IPS-20b (cell line): ENCODE results near the gene LAMC1.

ENCODE experiments used
- H3K27ac ChIP-seq: one replicate; pipeline ENCODE4 v1.5.1; 2013; ENCODE audit warnings: low read length
- H3K27me3 ChIP-seq: 2 replicates; pipeline ENCODE4 v1.6.1; 2013; ENCODE audit warnings: mild to moderate bottlenecking, low read length, inconsistent platforms; ENCODE audit not compliant: insufficient read depth
- H3K36me3 ChIP-seq: 2 replicates; pipeline ENCODE4 v1.6.1; 2013; ENCODE audit warnings: low read depth, mild to moderate bottlenecking, inconsistent platforms, low read length, moderate library complexity; ENCODE audit not compliant: insufficient read depth
- H3K4me1 ChIP-seq: 2 replicates; pipeline ENCODE4 v1.6.1; 2013; ENCODE audit warnings: mild to moderate bottlenecking, control low read depth, inconsistent platforms, low read length, moderate library complexity; ENCODE audit not compliant: insufficient read depth
- H3K4me3 ChIP-seq: 2 replicates; pipeline ENCODE4 v1.5.1; 2013; ENCODE audit warnings: mild to moderate bottlenecking, low read length, inconsistent platforms
- H3K9ac ChIP-seq: 2 replicates; pipeline ENCODE4 v1.6.1; 2013; ENCODE audit warnings: low read depth, mild to moderate bottlenecking, inconsistent platforms, low read length, moderate library complexity
- H3K9me3 ChIP-seq: 2 replicates; pipeline ENCODE4 v1.6.1; 2013; ENCODE audit warnings: mild to moderate bottlenecking, low read depth, low read length, inconsistent platforms; ENCODE audit not compliant: insufficient read depth

The LAMC1 gene

DNA sequence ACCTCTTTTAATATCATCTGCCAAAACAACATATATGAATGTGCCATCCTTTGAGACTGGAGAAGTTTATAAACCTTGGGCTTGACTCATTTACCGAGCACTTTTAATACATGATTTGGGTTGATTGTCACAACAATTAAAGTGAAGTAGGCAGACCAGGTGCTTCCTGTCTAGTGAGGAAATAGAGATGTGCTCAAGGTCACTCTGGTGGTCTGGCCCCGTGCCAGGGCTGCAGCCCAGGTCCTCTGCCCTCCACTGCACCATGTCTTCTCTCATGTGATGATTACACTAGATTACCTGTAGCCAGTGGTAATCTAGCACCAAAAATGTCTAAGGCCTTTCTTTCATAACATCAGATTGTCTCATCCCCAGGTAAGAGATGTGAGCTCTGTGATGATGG, 101.0 kb downstream of the LAMC1 start:
- Histone ChIP-seq H3K4me1 (no peaks in the 10 kb centered on the region), H3K36me3 (peaks cover 79% of the 10 kb centered on the region), H3K4me3 (no peak overlapping the region), H3K9ac (no peak overlapping the region), H3K9me3 (no peaks in the 10 kb centered on the region), H3K27me3 (no peaks in the 10 kb centered on the region), H3K27ac (no peak overlapping the region)

DNA sequence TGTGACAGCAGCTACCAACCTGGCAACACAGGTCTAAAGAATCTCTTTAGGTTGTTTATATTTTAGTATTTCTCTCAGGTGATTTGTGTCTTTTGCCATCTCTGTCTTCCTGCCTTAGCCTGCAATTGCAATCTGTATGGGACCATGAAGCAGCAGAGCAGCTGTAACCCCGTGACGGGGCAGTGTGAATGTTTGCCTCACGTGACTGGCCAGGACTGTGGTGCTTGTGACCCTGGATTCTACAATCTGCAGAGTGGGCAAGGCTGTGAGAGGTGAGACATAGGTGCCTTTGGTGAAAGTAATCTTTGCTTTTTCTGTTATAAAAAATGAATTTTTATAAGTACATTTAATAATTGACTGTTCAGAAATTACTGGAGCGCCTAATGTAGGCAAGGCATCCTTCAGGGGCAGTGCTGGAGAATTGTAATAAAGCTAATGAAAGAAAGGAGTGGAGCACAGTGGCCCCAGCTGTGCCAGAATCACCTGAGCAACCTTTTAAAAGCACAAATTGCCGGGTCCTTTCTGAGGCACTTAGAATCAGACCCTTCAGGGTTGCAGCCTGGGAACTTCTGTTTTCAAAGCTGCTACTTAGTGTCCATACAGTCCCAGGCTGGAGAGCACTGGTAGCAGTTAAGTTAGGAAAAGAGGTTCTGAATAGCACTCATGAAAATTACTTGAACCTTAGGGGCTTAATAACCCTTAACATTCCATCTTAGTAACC, 102.2 kb downstream of the LAMC1 start:
- H3K9ac ChIP-seq = no peak overlapping the region
- H3K4me3 ChIP-seq = no peak overlapping the region
- no peaks in the 10 kb centered on the region for H3K27me3 ChIP-seq
- H3K36me3 ChIP-seq = peaks cover 85% of the 10 kb centered on the region
- no peaks in the 10 kb centered on the region for H3K4me1 ChIP-seq
- no peaks in the 10 kb centered on the region for H3K9me3 ChIP-seq
- H3K27ac ChIP-seq = no peak overlapping the region

DNA sequence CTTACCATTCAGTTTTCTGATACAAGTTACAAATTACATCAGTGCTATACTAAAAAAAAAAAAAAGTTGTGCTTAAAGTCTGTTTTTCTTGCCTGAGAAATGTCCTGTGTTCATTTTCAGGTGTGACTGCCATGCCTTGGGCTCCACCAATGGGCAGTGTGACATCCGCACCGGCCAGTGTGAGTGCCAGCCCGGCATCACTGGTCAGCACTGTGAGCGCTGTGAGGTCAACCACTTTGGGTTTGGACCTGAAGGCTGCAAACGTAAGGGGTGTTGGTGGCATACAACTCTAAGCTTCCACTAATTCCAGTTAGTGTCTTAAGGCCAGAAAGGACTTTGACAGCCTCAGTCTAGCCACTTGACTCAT, 102.8 kb downstream of the LAMC1 start:
- Histone ChIP-seq H3K36me3 (peaks cover 89% of the 10 kb centered on the region), H3K4me3 (no peak overlapping the region), H3K9ac (no peak overlapping the region)

DNA sequence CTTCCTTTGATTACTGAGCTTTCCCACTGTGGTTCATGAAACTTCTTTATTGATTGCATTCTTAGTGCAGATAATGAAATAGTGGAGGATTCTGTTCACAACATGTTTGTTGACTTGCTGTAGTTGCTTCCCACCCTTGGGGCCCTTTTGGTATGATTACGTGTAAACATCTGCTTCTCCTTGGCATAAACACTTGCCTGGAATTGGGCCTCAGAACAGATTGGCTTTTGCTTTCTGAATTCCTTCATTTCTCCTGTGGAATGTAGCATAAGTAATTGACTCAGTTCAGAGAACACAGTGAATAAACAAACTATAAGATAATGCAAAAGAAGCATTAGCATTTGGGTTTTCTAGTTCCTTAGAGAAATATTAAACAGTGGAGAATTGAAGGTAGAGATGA, 103.3 kb downstream of the LAMC1 start:
- Histone ChIP-seq H3K36me3 (peaks cover 90% of the 10 kb centered on the region), H3K9ac (no peak overlapping the region), H3K27me3 (no peaks in the 10 kb centered on the region), H3K9me3 (no peaks in the 10 kb centered on the region), H3K27ac (no peak overlapping the region), H3K4me1 (no peaks in the 10 kb centered on the region), H3K4me3 (no peak overlapping the region)

More for the DNA sequence above, 102.8 kb downstream of the LAMC1 start:
- H3K4me1 ChIP-seq = no peaks in the 10 kb centered on the region
- H3K9me3 ChIP-seq = no peaks in the 10 kb centered on the region
- no peak overlapping the region for H3K27ac ChIP-seq
- no peaks in the 10 kb centered on the region for H3K27me3 ChIP-seq

DNA sequence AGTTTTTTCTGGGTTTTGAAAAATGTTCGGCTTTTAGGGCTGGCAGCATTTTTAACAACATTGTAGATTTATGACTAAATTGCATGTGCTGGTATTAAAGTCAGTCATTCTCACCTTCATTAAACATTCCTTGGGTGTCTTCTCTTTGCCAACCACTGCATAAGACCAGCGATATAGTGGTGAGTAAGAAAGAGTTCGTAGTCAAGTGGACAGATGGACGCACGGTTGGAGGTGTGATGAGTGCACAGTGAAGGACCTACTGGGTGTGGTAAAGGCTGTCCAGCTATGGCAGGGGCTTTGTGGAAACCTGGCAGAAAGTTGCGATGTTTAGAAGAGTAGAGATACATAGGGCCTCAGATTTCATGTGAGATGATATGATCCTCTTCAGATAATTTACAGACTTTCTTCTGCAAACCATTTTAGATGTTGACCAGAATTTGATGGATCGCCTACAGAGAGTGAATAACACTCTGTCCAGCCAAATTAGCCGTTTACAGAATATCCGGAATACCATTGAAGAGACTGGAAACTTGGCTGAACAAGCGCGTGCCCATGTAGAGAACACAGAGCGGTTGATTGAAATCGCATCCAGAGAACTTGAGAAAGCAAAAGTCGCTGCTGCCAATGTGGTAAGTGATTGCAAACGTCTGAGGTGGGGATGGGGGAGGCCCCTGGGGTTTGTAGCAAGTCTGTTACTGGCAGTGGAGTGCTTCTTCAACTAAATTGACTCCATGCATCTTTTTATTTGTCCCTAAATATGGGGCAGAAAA, 106.9 kb downstream of the LAMC1 start:
- H3K27me3 ChIP-seq = no peaks in the 10 kb centered on the region
- no peaks in the 10 kb centered on the region for H3K4me1 ChIP-seq
- H3K36me3 ChIP-seq = peaks cover 89% of the 10 kb centered on the region
- H3K27ac ChIP-seq = no peak overlapping the region
- no peak overlapping the region for H3K9ac ChIP-seq
- H3K4me3 ChIP-seq = no peak overlapping the region
- no peaks in the 10 kb centered on the region for H3K9me3 ChIP-seq

DNA sequence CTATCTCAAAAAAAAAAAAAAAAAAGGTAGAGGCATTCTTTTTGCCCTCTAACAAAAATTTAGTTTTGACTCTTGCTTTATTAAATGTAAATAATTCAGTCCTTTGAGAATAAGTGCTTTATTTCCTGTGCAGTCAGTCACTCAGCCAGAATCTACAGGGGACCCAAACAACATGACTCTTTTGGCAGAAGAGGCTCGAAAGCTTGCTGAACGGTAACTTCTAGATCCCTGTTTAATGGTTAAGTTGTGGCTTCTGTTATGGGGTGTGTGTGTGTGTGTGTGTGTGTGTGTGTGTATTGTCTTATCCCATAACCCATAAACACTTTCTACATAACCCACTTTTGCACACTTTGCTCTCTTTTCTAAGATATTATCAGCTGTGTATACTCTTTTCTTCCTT, 107.9 kb downstream of the LAMC1 start:
- no peak overlapping the region for H3K27ac ChIP-seq
- H3K36me3 ChIP-seq = peaks cover 89% of the 10 kb centered on the region
- no peaks in the 10 kb centered on the region for H3K4me1 ChIP-seq
- no peaks in the 10 kb centered on the region for H3K9me3 ChIP-seq
- no peak overlapping the region for H3K4me3 ChIP-seq
- no peaks in the 10 kb centered on the region for H3K27me3 ChIP-seq
- no peak overlapping the region for H3K9ac ChIP-seq

DNA sequence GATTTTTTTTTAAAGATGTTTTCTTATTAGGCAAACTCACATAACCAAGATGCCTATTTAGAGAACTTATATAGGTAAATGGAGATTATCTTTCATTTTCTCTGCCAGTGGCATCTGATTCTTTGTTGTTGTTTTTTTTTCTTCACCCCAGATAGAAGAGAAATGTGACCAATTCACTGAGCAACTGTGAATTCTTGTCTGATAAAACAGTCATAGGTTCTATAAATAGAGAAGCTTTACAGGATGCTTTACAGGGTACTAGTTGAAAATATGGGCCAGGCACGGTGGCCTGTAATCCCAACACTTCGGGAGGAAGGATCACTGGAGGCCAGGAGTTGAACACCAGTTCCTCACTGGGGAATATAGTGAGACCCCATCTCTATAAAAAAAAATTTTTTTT, 112.1 kb downstream of the LAMC1 start:
- H3K27ac ChIP-seq = no peak overlapping the region

DNA sequence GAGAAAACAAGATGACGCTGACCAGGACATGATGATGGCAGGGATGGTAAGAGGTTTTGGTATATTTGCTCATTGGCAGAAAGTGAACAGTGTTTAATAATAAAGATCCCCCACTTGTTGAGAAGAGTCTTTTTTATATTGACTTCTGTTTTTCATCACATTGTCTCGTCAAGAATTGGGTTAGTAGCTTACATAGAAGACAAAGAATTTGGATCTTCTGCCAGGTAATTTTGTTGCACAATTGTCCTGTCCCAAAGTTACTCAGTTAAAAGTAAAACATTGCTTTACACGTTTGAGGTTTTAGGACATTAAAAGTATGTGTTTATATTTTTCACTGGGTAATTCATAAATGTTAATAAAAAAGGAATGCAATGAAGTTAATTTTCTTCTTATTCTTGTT, 114.6 kb downstream of the LAMC1 start:
- Histone ChIP-seq H3K4me3 (no peak overlapping the region), H3K4me1 (no peaks in the 10 kb centered on the region), H3K9ac (no peak overlapping the region), H3K36me3 (peaks cover 84% of the 10 kb centered on the region), H3K27me3 (no peaks in the 10 kb centered on the region), H3K9me3 (no peaks in the 10 kb centered on the region), H3K27ac (no peak overlapping the region)

More for the DNA sequence above, 112.1 kb downstream of the LAMC1 start:
- no peak overlapping the region for H3K9ac ChIP-seq
- no peaks in the 10 kb centered on the region for H3K27me3 ChIP-seq
- no peaks in the 10 kb centered on the region for H3K4me1 ChIP-seq
- no peak overlapping the region for H3K4me3 ChIP-seq
- no peaks in the 10 kb centered on the region for H3K9me3 ChIP-seq
- peaks cover 81% of the 10 kb centered on the region for H3K36me3 ChIP-seq

DNA sequence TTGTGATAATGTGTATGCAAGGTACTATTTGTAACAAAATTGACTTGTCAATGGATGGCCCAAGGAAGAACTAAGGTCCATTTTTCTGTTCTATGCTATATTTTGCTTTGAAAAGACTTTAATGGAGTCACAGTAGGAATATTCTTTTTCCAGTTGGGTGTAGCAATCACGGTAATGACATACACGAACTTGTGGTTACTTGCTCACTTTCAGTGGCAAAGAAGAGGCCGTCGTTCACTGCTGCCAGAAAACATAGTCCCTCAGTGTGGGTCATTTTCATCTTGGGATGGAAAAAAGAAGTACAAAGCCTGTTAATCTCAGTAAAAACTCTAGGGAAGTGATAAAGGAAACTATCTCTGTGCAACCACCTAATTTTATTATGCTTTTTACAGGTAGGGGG, 115.1 kb downstream of the LAMC1 start:
- no peak overlapping the region for H3K9ac ChIP-seq

DNA sequence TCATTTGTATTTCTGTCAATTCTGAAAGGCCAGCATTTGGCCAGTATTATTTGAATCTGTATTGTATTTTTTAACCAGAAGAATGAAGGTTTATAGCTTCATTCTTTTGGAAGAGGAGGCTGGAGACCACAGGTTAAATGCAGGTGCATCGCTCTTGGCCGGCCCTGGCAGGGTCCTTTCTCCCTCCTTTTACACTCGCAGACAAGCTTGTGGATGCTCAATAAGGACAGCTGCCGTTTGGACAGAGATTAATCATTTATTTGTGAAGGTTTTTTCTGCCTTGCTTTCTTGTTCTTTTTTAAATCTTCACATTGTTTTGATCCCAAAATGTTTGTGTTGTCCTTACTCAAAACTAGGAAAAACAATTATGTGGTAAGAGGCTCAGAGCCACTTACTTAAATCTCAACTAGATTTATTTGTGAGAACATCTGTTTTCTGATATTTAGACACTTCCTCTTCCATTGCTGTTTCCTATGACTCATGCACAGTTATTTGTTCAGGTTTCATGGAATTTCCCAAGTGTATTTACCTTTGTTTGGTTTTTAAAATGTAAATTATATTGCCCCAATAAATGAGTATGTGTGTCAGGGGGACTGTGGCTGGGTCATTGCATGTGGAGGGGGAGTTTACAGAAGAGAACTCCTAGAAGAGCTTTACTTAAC, 116.2 kb downstream of the LAMC1 start:
- H3K4me3 ChIP-seq = no peak overlapping the region
- H3K4me1 ChIP-seq = no peaks in the 10 kb centered on the region
- no peaks in the 10 kb centered on the region for H3K27me3 ChIP-seq
- no peaks in the 10 kb centered on the region for H3K9me3 ChIP-seq
- peaks cover 85% of the 10 kb centered on the region for H3K36me3 ChIP-seq
- H3K27ac ChIP-seq = no peak overlapping the region
- no peak overlapping the region for H3K9ac ChIP-seq

More for the DNA sequence above, 115.1 kb downstream of the LAMC1 start:
- Histone ChIP-seq H3K36me3 (peaks cover 85% of the 10 kb centered on the region), H3K27ac (no peak overlapping the region), H3K4me3 (no peak overlapping the region), H3K9me3 (no peaks in the 10 kb centered on the region), H3K4me1 (no peaks in the 10 kb centered on the region), H3K27me3 (no peaks in the 10 kb centered on the region)

DNA sequence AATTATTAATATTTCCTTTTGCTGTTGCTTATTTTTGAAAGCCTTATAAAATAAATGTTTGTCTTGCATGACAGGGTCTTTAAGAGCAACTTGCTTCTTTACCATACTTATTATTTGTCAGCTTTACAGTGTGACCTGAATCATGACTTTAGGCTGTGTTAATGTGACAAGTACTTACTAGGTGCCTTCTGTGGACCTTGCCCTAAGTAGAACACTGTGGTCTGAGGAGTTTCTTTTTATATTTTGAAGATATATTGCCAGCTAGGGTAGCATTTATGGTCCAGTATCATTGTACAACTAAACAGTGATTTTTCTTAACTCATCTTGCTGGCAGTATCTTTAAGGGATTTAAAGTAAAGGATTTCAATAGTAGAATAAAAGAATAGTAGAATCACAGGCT, 117.4 kb downstream of the LAMC1 start:
- Histone ChIP-seq H3K9me3 (no peaks in the 10 kb centered on the region), H3K9ac (no peak overlapping the region), H3K36me3 (peaks cover 76% of the 10 kb centered on the region), H3K4me3 (no peak overlapping the region), H3K4me1 (no peaks in the 10 kb centered on the region), H3K27ac (no peak overlapping the region), H3K27me3 (no peaks in the 10 kb centered on the region)

DNA sequence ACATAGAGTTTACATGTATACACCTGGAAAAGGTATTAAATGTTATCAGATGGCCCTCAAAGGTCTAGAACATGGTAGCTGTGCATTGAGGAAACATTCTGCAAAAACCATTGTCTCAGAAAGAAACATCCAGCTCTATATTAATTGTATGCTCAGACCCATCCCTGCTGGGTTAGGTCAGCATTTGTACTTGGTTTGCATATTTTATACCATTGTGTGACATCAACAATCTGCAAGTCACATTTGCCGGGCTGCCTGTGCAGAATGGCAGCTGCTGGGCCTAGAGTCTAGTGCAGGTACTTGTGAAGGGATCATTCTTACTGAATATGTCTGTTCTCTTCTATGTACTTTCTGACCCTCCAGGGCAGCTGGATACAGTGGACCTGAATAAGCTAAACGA, 119.0 kb downstream of the LAMC1 start:
- H3K4me1 ChIP-seq = no peaks in the 10 kb centered on the region
- no peak overlapping the region for H3K4me3 ChIP-seq
- peaks cover 61% of the 10 kb centered on the region for H3K36me3 ChIP-seq
- H3K9me3 ChIP-seq = no peaks in the 10 kb centered on the region
- H3K27ac ChIP-seq = no peak overlapping the region
- no peaks in the 10 kb centered on the region for H3K27me3 ChIP-seq
- no peak overlapping the region for H3K9ac ChIP-seq
